Neural progenitor cell (in vitro differentiated cells): ENCODE results near the gene HES5.

Experiments
- EZH2 ChIP-seq: fragments of 200-600 bp; sonication (generic); IDR thresholded peaks from 2 replicates; pipeline ENCODE4 v1.6.1; 2017; ENCODE audit warnings: antibody characterized with exemption, mild to moderate bottlenecking, moderate library complexity
- EZH2phosphoT487 ChIP-seq: fragments of 200-600 bp; sonication (generic); IDR thresholded peaks from 2 replicates; pipeline ENCODE4 v1.6.1; 2017; ENCODE audit warnings: antibody characterized with exemption
- TF ChIP-seq, protein P1 (sequence below): fragments of 200-600 bp; sonication (generic); IDR thresholded peaks from 2 replicates; pipeline ENCODE4 v1.5.1; 2017; ENCODE audit warnings: antibody characterized with exemption, mild to moderate bottlenecking

DNA sequence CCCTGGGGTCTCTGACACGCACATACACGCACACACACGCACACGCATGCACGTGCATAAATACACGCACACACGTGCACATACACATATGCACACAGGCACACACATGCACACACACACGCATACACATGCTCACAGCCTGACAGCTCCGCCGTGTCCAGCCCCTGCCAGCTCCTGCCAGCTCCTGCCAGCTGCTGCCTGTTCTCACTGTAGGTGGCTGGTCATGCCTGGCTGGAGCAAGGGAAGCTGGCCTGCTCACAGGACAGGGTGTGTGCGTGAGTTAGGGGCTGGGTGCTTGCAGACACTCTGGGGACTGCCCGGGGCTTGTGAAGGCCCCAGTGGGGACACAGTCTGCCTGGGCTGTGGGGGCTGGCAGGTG, 49.1 kb downstream of the HES5 start:
- TF ChIP-seq, protein P1, sequence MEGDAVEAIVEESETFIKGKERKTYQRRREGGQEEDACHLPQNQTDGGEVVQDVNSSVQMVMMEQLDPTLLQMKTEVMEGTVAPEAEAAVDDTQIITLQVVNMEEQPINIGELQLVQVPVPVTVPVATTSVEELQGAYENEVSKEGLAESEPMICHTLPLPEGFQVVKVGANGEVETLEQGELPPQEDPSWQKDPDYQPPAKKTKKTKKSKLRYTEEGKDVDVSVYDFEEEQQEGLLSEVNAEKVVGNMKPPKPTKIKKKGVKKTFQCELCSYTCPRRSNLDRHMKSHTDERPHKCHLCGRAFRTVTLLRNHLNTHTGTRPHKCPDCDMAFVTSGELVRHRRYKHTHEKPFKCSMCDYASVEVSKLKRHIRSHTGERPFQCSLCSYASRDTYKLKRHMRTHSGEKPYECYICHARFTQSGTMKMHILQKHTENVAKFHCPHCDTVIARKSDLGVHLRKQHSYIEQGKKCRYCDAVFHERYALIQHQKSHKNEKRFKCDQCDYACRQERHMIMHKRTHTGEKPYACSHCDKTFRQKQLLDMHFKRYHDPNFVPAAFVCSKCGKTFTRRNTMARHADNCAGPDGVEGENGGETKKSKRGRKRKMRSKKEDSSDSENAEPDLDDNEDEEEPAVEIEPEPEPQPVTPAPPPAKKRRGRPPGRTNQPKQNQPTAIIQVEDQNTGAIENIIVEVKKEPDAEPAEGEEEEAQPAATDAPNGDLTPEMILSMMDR: no peak
- TF ChIP-seq EZH2: no peak
- TF ChIP-seq EZH2phosphoT487: no peak
